HG03103 (cell line): ENCODE results near the gene FOXP4.

Source experiments
- ATAC-seq: cut with Tn5 transposase; IDR thresholded peaks from one replicate; pipeline ENCODE4 v1.9.1; 2021; ENCODE audit warnings: low read depth; ENCODE audit not compliant: unreplicated experiment

The FOXP4 gene

GRCh38 chr6:41561931-41562911 is 16.0 kb downstream of the FOXP4 start:
- no peak for ATAC-seq

GRCh38 chr6:41563060-41563776 is 17.0 kb downstream of the FOXP4 start:
- no peak for ATAC-seq

- ATAC-seq, result no peak
These were observed 18.4 kb downstream of the FOXP4 start for GRCh38 chr6:41564448-41565142.

GRCh38 chr6:41565701-41566100 is 19.5 kb downstream of the FOXP4 start:
- ATAC-seq, result no peak

GRCh38 chr6:41566961-41567360 is 20.8 kb downstream of the FOXP4 start:
- ATAC-seq, result no peak

- no peak for ATAC-seq
These were observed 21.5 kb downstream of the FOXP4 start for GRCh38 chr6:41567684-41568083.

GRCh38 chr6:41568202-41568584 is 22.0 kb downstream of the FOXP4 start:
- no peak for ATAC-seq

GRCh38 chr6:41568585-41569384 is 22.6 kb downstream of the FOXP4 start:
- ATAC-seq, result no peak

- no peak for ATAC-seq
These were observed 24.1 kb downstream of the FOXP4 start for GRCh38 chr6:41570259-41570615.

- ATAC-seq, result no peak
These were observed 25.0 kb downstream of the FOXP4 start for GRCh38 chr6:41571021-41571780.

- no peak for ATAC-seq
These were observed 26.4 kb downstream of the FOXP4 start for GRCh38 chr6:41572613-41573012.

GRCh38 chr6:41573276-41573675 is 27.1 kb downstream of the FOXP4 start:
- ATAC-seq, result no peak

GRCh38 chr6:41573985-41574384 is 27.8 kb downstream of the FOXP4 start:
- ATAC-seq, result no peak

GRCh38 chr6:41575598-41575997 is 29.4 kb downstream of the FOXP4 start:
- no peak for ATAC-seq

- ATAC-seq, result no peak
These were observed 30.5 kb downstream of the FOXP4 start for GRCh38 chr6:41576667-41577066.

GRCh38 chr6:41577356-41578216 is 31.4 kb downstream of the FOXP4 start:
- no peak for ATAC-seq

- no peak for ATAC-seq
These were observed 32.3 kb downstream of the FOXP4 start for GRCh38 chr6:41578217-41579087.

GRCh38 chr6:41579088-41579610 is 33.0 kb downstream of the FOXP4 start:
- no peak for ATAC-seq
